Muscle of arm (tissue), 12 donors: ENCODE data around the gene ABCB10. TPM values are rescaled to one million over a fixed set of nuclear protein-coding genes. Genes with fewer than 3 reads are reported as not detected.
A peak's percentile ranks its signal among the peaks of the same experiment; 100 is the strongest.
"Not testable (repeated sequence)": the region's sequence is repeated elsewhere in the genome, so short reads cannot be mapped to it uniquely, and the experiment has no call there.

Source experiments
- DNase-seq: peaks from one replicate; pipeline ENCODE4 v3.0.0-alpha.2; 2013
- polyA plus RNA-seq, 12 donors: library from polyadenylated mRNA; unstranded; fragments of 120-200 nt; gene quantifications; one replicate each; pipeline ENCODE4 v1.2.1, GENCODE V29; 2013; ENCODE audit not compliant: insufficient read length in 12 of 12

Gene ABCB10
- polyA plus RNA-seq, 12 donors, result 12.1 to 31.9 (median 17.4) TPM; not detected in 1

GRCh38 chr1:229544587-229544986, 13.9 kb downstream of the ABCB10 start:
- DNase-seq, result no peak

- DNase-seq, result no peak
These were observed 18.5 kb downstream of the ABCB10 start for GRCh38 chr1:229539863-229540506.

- DNase-seq, result no peak
These were observed 19.6 kb downstream of the ABCB10 start for GRCh38 chr1:229538945-229539344.

GRCh38 chr1:229537894-229538293, 20.6 kb downstream of the ABCB10 start:
- DNase-seq, result no peak

GRCh38 chr1:229536982-229537381, 21.5 kb downstream of the ABCB10 start:
- no peak for DNase-seq

- no peak for DNase-seq
These were observed 23.3 kb downstream of the ABCB10 start for GRCh38 chr1:229535230-229535629.

GRCh38 chr1:229531326-229531725, 27.2 kb downstream of the ABCB10 start:
- DNase-seq, result no peak

- DNase-seq, result no peak
These were observed 28.9 kb downstream of the ABCB10 start for GRCh38 chr1:229529639-229530038.

- DNase-seq, result no peak
These were observed 31.8 kb downstream of the ABCB10 start for GRCh38 chr1:229526695-229527094.

- DNase-seq, result no peak
These were observed 35.5 kb downstream of the ABCB10 start for GRCh38 chr1:229523052-229523451.

- peak; percentile 64 for DNase-seq
These were observed 43.8 kb downstream of the ABCB10 start for GRCh38 chr1:229514578-229515275.

- DNase-seq, result not testable (repeated sequence)
These were observed 46.9 kb downstream of the ABCB10 start for GRCh38 chr1:229511625-229512024.

- not testable (repeated sequence) for DNase-seq
These were observed 47.3 kb downstream of the ABCB10 start for GRCh38 chr1:229511201-229511600.

- DNase-seq, result no peak
These were observed 48.9 kb downstream of the ABCB10 start for GRCh38 chr1:229509576-229509975.

GRCh38 chr1:229508823-229509337, 49.6 kb downstream of the ABCB10 start:
- no peak for DNase-seq

GRCh38 chr1:229507951-229508822, 50.3 kb downstream of the ABCB10 start, which contains the start of gene NUP133:
TSS of gene NUP133 (minus strand) at chr1:229508341. CDS start at chr1:229508249, 92 bp downstream.
- peak; percentile 99 for DNase-seq

GRCh38 chr1:229507502-229507901, 51.0 kb downstream of the ABCB10 start:
- no peak for DNase-seq

- DNase-seq, result no peak
These were observed 51.9 kb downstream of the ABCB10 start for GRCh38 chr1:229506633-229507032.

GRCh38 chr1:229495782-229496181, 62.7 kb downstream of the ABCB10 start:
- no peak for DNase-seq

GRCh38 chr1:229487181-229487580, 71.3 kb downstream of the ABCB10 start:
- no peak for DNase-seq

GRCh38 chr1:229485318-229485717, 73.2 kb downstream of the ABCB10 start:
- no peak for DNase-seq

GRCh38 chr1:229482511-229482910, 76.0 kb downstream of the ABCB10 start:
- no peak for DNase-seq
